Neural progenitor cell (in vitro differentiated cells): ENCODE results near the gene ARAP2. TPM values are rescaled to one million over a fixed set of nuclear protein-coding genes. Genes with fewer than 3 reads are reported as not detected.

ENCODE experiments used
- DNase-seq: peaks from one replicate; pipeline ENCODE4 v3.0.0-alpha.2; 2016; ENCODE audit warnings: low spot score
- H2AFZ ChIP-seq: fragments of 200-600 bp; sonication (generic); replicated peaks from 2 replicates; pipeline ENCODE4 v1.6.1; 2016; ENCODE audit warnings: antibody characterized with exemption
- H3F3A ChIP-seq: fragments of 200-600 bp; sonication (generic); 2 replicates; pipeline ENCODE4 v1.6.1; 2016; ENCODE audit warnings: antibody characterized with exemption, low read depth
- H3K27ac ChIP-seq: fragments of 200-600 bp; sonication (generic); 2 replicates; pipeline ENCODE4 v1.5.1; 2016; ENCODE audit warnings: mild to moderate bottlenecking
- H3K27me3 ChIP-seq: fragments of 200-600 bp; sonication (generic); 2 replicates; pipeline ENCODE4 v1.6.1; 2016; ENCODE audit warnings: mild to moderate bottlenecking, moderate library complexity
- H3K36me3 ChIP-seq: fragments of 200-600 bp; sonication (generic); 2 replicates; pipeline ENCODE4 v1.5.1; 2016
- H3K4me1 ChIP-seq: fragments of 200-600 bp; sonication (generic); 2 replicates; pipeline ENCODE4 v1.6.1; 2016; ENCODE audit warnings: mixed run types
- H3K4me2 ChIP-seq: fragments of 200-600 bp; sonication (generic); 2 replicates; pipeline ENCODE4 v1.6.1; 2016
- H3K4me3 ChIP-seq: fragments of 200-600 bp; sonication (generic); 2 replicates; pipeline ENCODE4 v1.5.1; 2016
- H3K79me2 ChIP-seq: fragments of 200-600 bp; sonication (generic); 2 replicates; pipeline ENCODE4 v1.6.1; 2016; ENCODE audit warnings: low read depth
- H3K9ac ChIP-seq: fragments of 200-600 bp; sonication (generic); 2 replicates; pipeline ENCODE4 v1.6.1; 2016
- H3K9me3 ChIP-seq: fragments of 200-600 bp; sonication (generic); 2 replicates; pipeline ENCODE4 v1.5.1; 2016; ENCODE audit warnings: low read depth
- H4K20me1 ChIP-seq: fragments of 200-600 bp; sonication (generic); 2 replicates; pipeline ENCODE4 v1.6.1; 2016; ENCODE audit warnings: low read depth
- H3K27ac Mint-ChIP-seq: 3 replicates; pipeline ENCODE4 v1.8.0; 2021; ENCODE audit warnings: mixed read lengths
- H3K27me3 Mint-ChIP-seq: 2 replicates; pipeline ENCODE4 v1.8.0; 2022; ENCODE audit warnings: low read depth, mild to moderate bottlenecking, inconsistent platforms, moderate library complexity, mixed read lengths; ENCODE audit not compliant: insufficient read depth
- H3K36me3 Mint-ChIP-seq: 3 replicates; pipeline ENCODE4 v1.8.0; 2021; ENCODE audit warnings: mixed read lengths
- H3K4me1 Mint-ChIP-seq: 3 replicates; pipeline ENCODE4 v1.8.0; 2021; ENCODE audit warnings: mixed read lengths
- H3K4me3 Mint-ChIP-seq: 3 replicates; pipeline ENCODE4 v1.8.0; 2021; ENCODE audit warnings: mild to moderate bottlenecking, moderate library complexity, mixed read lengths
- H3K9me3 Mint-ChIP-seq: 3 replicates; pipeline ENCODE4 v1.8.0; 2020; ENCODE audit warnings: mixed read lengths
- CTCF ChIP-seq: fragments of 200-600 bp; sonication (generic); IDR thresholded peaks from 2 replicates; pipeline ENCODE4 v1.5.1; 2017; ENCODE audit warnings: antibody characterized with exemption, mild to moderate bottlenecking
- EZH2 ChIP-seq: fragments of 200-600 bp; sonication (generic); IDR thresholded peaks from 2 replicates; pipeline ENCODE4 v1.6.1; 2017; ENCODE audit warnings: antibody characterized with exemption, mild to moderate bottlenecking, moderate library complexity
- EZH2phosphoT487 ChIP-seq: fragments of 200-600 bp; sonication (generic); IDR thresholded peaks from 2 replicates; pipeline ENCODE4 v1.6.1; 2017; ENCODE audit warnings: antibody characterized with exemption
- total RNA-seq: library from RNA; depleted of rRNA; stranded (reverse); fragments of >200 nt; gene quantifications from 2 replicates; pipeline ENCODE4 v1.2.3, GENCODE V29; 2015; ENCODE audit warnings: low replicate concordance

Gene ARAP2
- total RNA-seq, 1 donor from 2014 or later = 1.6 TPM

- Histone ChIP-seq H4K20me1 (no peaks in the 10 kb centered on the region), H3K27ac (no peak overlapping the region), H3K9ac (no peak overlapping the region), H3K36me3 (no peaks in the 10 kb centered on the region), H3K9me3 (no peaks in the 10 kb centered on the region), H3K79me2 (no peaks in the 10 kb centered on the region), H3K27me3 (no peaks in the 10 kb centered on the region), H3F3A (no peaks in the 10 kb centered on the region), H2AFZ (no peak overlapping the region), H3K4me2 (no peak overlapping the region), H3K4me1 (no peaks in the 10 kb centered on the region), H3K4me3 (no peak overlapping the region)
- no peak for DNase-seq
- Mint-ChIP-seq H3K4me3 (no peak overlapping the region), H3K27me3 (peaks cover 3% of the 10 kb centered on the region), H3K4me1 (no peaks in the 10 kb centered on the region), H3K9me3 (peaks cover 2% of the 10 kb centered on the region), H3K27ac (no peak overlapping the region), H3K36me3 (no peaks in the 10 kb centered on the region)
- no peak for TF ChIP-seq EZH2phosphoT487
- TF ChIP-seq EZH2 = no peak
- no peak for TF ChIP-seq CTCF
Measured at GRCh38 chr4:36230534-36230933, 13.8 kb downstream of the ARAP2 start.

GRCh38 chr4:36227913-36228312 lies 16.4 kb downstream of the ARAP2 start:
- Mint-ChIP-seq H3K4me1 (peaks cover 6% of the 10 kb centered on the region), H3K36me3 (no peaks in the 10 kb centered on the region), H3K27ac (no peak overlapping the region), H3K9me3 (peaks cover under 1% of the 10 kb centered on the region), H3K4me3 (no peak overlapping the region), H3K27me3 (peaks cover 3% of the 10 kb centered on the region)
- no peaks in the 10 kb centered on the region for H3K79me2 ChIP-seq
- H3F3A ChIP-seq = no peaks in the 10 kb centered on the region
- no peak overlapping the region for H3K9ac ChIP-seq
- TF ChIP-seq CTCF (no peak), EZH2phosphoT487 (no peak), EZH2 (no peak)
- H3K27ac ChIP-seq = no peak overlapping the region
- H4K20me1 ChIP-seq = no peaks in the 10 kb centered on the region
- H3K4me3 ChIP-seq = no peak overlapping the region
- H3K4me2 ChIP-seq = no peak overlapping the region
- no peaks in the 10 kb centered on the region for H3K4me1 ChIP-seq
- H3K36me3 ChIP-seq = no peaks in the 10 kb centered on the region
- no peaks in the 10 kb centered on the region for H3K9me3 ChIP-seq
- no peaks in the 10 kb centered on the region for H3K27me3 ChIP-seq
- no peak overlapping the region for H2AFZ ChIP-seq
- no peak for DNase-seq

GRCh38 chr4:36226430-36227227 lies 17.7 kb downstream of the ARAP2 start:
- Mint-ChIP-seq H3K4me3 (no peak overlapping the region), H3K9me3 (no peaks in the 10 kb centered on the region), H3K4me1 (peaks cover 6% of the 10 kb centered on the region), H3K27me3 (peaks cover 3% of the 10 kb centered on the region), H3K27ac (no peak overlapping the region), H3K36me3 (no peaks in the 10 kb centered on the region)
- no peak for DNase-seq
- Histone ChIP-seq H3K4me2 (no peak overlapping the region), H3K27ac (no peak overlapping the region), H3K9me3 (no peaks in the 10 kb centered on the region), H3K79me2 (no peaks in the 10 kb centered on the region), H3K4me3 (no peak overlapping the region), H4K20me1 (no peaks in the 10 kb centered on the region), H3K36me3 (no peaks in the 10 kb centered on the region), H3K4me1 (no peaks in the 10 kb centered on the region), H3F3A (no peaks in the 10 kb centered on the region), H3K27me3 (no peaks in the 10 kb centered on the region), H3K9ac (no peak overlapping the region), H2AFZ (no peak overlapping the region)
- TF ChIP-seq CTCF (no peak), EZH2 (no peak), EZH2phosphoT487 (no peak)
